Left lung (tissue), 10 donors: ENCODE results near the gene CD6. TPM values are rescaled to one million over a fixed set of nuclear protein-coding genes. Genes with fewer than 3 reads are reported as not detected.

Experiments
- ATAC-seq: fragments of 200-7000 bp; cut with Tn5 transposase; one replicate; pipeline ENCODE4 v1.9.1; 2020; ENCODE audit warnings: moderate library complexity
- DNase-seq, 4 donors: peaks; one replicate each; pipeline ENCODE4 v3.0.0-alpha.2; 2013 to 2020
- H3K27ac ChIP-seq, 2 donors: fragments of 200-600 bp; sonication (generic) in 1 of 2; one replicate each; pipeline versions ENCODE4 v1.5.0 to v1.8.0; 2020 to 2021
- H3K27me3 ChIP-seq, 2 donors: fragments of 200-600 bp; sonication (generic) in 1 of 2; one replicate each; pipeline versions ENCODE4 v1.5.0 to v1.8.0; 2020 to 2021
- H3K36me3 ChIP-seq, 2 donors: fragments of 200-600 bp; sonication (generic) in 1 of 2; one replicate each; pipeline versions ENCODE4 v1.5.0 to v1.8.0; 2020 to 2021
- H3K4me1 ChIP-seq, 2 donors: fragments of 200-600 bp; one replicate each; pipeline ENCODE4 v1.8.0; 2021
- H3K4me3 ChIP-seq, 2 donors: fragments of 200-600 bp; sonication (generic) in 1 of 2; one replicate each; pipeline versions ENCODE4 v1.5.0 to v1.8.0; 2020 to 2021; ENCODE audit warnings: mild to moderate bottlenecking in 1 of 2
- H3K9me3 ChIP-seq, 2 donors: fragments of 200-600 bp; sonication (generic) in 1 of 2; one replicate each; pipeline versions ENCODE4 v1.5.0 to v1.8.0; 2020 to 2021
- intact Hi-C, 2 donors: fragments of 100-400 bp; cut with DNase I; formaldehyde crosslinking; loops; one replicate each; pipeline versions ENCODE4 v1.11.2 to v1.14.2; 2022
- polyA plus RNA-seq, 6 donors: library from polyadenylated mRNA; unstranded; fragments of 120-200 nt; gene quantifications; one replicate each; pipeline ENCODE4 v1.2.1, GENCODE V29; 2013; ENCODE audit not compliant: insufficient read length in 6 of 6
- total RNA-seq, 2 donors: library from RNA; stranded (reverse); fragmentation: NEBNext Ultra II Directional; extraction: Animal tissue kit (Norgen Biotek cat#: 25700); gene quantifications; one replicate each; pipeline ENCODE4 v1.2.1, GENCODE V29; 2021
- TF ChIP-seq, protein P1 (sequence below), 2 donors: fragments of 200-600 bp; sonication (generic) in 1 of 2; IDR thresholded peaks; one replicate each; pipeline versions ENCODE4 v1.5.0 to v1.8.0; 2021; ENCODE audit warnings: antibody characterized with exemption in 2 of 2
- donor health status: DM: no; HTN: yes; CAD: no.
- donor health status: DM: no; HTN: no; CAD: no.

Gene CD6
- total and polyA plus RNA-seq, 8 donors: 0.66 to 6.3 (median 1.7) TPM

DNA sequence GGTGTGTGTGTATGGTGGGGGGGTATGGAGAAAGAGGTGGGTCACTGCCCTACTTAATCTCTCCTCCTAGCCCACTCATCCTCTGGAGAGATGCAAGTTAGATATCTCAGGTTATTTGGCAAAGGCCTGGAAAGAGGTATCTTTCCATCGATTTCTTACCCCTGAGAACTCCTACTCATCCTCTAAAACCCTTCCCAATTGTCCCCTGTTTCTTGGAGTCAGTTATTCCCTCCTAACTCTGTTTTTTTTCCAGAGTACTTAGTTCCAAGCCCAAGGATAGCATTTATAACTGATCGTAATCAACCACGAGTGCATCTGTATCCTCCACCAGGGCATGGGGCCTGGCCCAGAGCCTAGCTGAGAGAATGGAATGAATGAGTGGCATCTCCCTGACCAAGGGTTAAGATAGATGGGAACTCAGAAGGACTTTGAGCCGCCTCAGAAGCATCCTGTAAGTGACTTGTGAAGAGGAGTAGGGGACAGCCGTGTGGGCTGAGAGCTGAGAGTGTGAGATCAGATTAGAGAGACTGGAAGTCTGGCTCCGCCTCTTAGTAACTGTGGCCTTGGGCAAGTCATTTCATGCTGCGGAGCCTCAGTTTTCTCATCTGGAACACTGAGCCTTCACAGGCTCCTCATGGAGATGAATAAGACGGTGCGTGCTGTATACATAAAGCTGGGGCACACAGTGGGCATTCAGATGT is 16.2 kb downstream of the CD6 start:
- Histone ChIP-seq H3K27ac (no peak overlapping the region), H3K9me3 (no peaks in the 10 kb centered on the region), H3K27me3 (peaks cover 0 to 25% of the 10 kb centered on the region in 2 donors), H3K4me1 (no peaks in the 10 kb centered on the region), H3K4me3 (no peak overlapping the region), H3K36me3 (no peaks in the 10 kb centered on the region)
- TF ChIP-seq, protein P1, sequence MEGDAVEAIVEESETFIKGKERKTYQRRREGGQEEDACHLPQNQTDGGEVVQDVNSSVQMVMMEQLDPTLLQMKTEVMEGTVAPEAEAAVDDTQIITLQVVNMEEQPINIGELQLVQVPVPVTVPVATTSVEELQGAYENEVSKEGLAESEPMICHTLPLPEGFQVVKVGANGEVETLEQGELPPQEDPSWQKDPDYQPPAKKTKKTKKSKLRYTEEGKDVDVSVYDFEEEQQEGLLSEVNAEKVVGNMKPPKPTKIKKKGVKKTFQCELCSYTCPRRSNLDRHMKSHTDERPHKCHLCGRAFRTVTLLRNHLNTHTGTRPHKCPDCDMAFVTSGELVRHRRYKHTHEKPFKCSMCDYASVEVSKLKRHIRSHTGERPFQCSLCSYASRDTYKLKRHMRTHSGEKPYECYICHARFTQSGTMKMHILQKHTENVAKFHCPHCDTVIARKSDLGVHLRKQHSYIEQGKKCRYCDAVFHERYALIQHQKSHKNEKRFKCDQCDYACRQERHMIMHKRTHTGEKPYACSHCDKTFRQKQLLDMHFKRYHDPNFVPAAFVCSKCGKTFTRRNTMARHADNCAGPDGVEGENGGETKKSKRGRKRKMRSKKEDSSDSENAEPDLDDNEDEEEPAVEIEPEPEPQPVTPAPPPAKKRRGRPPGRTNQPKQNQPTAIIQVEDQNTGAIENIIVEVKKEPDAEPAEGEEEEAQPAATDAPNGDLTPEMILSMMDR (IDR thresholded peaks at IDR 0.05): no peak
- ATAC-seq (no peak), DNase-seq (no peak)
- intact Hi-C loops: no loop called here

DNA sequence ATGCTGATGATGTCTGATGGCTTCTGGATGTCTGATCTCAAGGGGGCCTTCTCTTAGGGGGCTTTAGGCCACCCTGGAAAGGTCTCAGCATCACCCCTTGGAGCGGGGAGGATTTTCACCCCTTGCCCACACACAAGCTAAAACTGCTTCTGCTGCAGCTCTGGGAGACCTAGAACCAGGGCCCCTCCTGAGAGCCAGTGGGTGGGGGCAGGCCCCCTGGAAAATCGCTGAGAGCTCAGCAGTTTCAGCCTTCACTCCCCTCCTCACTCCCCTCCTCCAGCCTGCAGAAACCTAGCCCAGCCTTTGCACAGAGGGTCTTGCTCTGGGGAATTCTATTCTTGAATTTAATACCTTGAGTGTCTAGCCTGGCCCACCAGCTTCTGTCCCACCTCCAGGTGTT is 17.2 kb downstream of the CD6 start:
- H3K9me3 ChIP-seq: no peaks in the 10 kb centered on the region
- H3K27ac ChIP-seq: no peak overlapping the region
- no peaks in the 10 kb centered on the region for H3K4me1 ChIP-seq
- no peaks in the 10 kb centered on the region for H3K36me3 ChIP-seq
- intact Hi-C loops: no loop called here
- no peak overlapping the region for H3K4me3 ChIP-seq
- H3K27me3 ChIP-seq: peaks cover 0 to 35% of the 10 kb centered on the region in 2 donors
- ATAC-seq (no peak), DNase-seq (no peak)
- TF ChIP-seq, protein P1 (IDR thresholded peaks at IDR 0.05): no peak

DNA sequence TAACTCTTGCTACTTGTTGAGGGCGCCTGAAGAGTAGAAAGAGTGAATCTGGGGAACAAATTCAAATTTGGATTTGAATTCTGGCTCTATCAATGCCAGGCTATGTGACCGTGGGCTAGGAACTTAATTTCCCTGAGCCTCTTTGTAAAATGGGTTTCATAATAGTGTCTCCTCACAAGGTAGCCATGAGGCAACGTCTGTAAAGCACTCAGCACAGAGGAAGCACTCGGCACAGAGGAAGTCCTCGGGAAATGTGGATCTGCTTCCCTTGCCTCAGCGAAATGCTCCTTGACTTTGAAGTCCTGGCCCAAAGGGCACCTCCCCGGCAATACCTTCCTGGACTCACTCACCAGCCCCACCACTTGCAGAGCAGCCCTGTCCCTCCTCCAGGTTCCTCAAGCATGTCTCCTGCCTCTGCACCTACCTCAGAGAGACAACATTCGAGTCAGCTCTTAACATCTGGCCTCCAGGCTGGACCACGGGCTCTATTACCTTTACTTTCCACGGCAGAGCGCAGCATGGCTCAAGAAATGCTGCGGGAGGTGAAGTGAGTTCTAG is 17.7 kb downstream of the CD6 start:
- TF ChIP-seq, protein P1 (IDR thresholded peaks at IDR 0.05): no peak
- H3K9me3 ChIP-seq: no peaks in the 10 kb centered on the region
- no peak for DNase-seq

DNA sequence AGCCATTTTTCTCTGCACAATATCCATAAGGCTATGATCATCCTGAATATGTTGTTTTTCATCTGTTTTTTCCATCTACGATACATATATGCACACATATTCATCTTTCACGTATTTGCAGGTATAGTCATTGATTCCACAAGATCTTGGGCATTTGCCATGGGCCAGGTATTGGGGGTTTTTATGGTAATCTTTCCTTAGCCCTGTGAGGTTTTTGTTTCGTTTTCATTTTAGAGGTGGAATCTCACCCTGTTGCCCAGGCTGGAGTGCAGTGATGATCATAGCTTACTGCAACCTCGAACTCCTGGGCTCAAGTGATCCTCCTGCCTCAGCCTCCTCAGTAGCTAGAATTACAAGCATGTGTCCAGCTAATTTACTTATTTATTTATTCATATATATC is 20.0 kb downstream of the CD6 start:
- no peaks in the 10 kb centered on the region for H3K36me3 ChIP-seq
- peaks cover 0 to 49% of the 10 kb centered on the region in 2 donors for H3K27me3 ChIP-seq
- DNase-seq: no peak
- no peak overlapping the region for H3K27ac ChIP-seq
- TF ChIP-seq, protein P1 (IDR thresholded peaks at IDR 0.05): no peak
- peaks cover 0 to 13% of the 10 kb centered on the region in 2 donors for H3K4me1 ChIP-seq
- no peak for ATAC-seq
- intact Hi-C loops: no loop called here
- no peaks in the 10 kb centered on the region for H3K9me3 ChIP-seq
- no peak overlapping the region for H3K4me3 ChIP-seq

More for the DNA sequence above, 17.7 kb downstream of the CD6 start:
- peak; percentile 12 for ATAC-seq
- H3K4me3 ChIP-seq: no peak overlapping the region
- intact Hi-C loops: no loop called here
- H3K4me1 ChIP-seq: no peaks in the 10 kb centered on the region
- no peaks in the 10 kb centered on the region for H3K36me3 ChIP-seq
- H3K27me3 ChIP-seq: peaks cover 0 to 40% of the 10 kb centered on the region in 2 donors
- no peak overlapping the region for H3K27ac ChIP-seq

DNA sequence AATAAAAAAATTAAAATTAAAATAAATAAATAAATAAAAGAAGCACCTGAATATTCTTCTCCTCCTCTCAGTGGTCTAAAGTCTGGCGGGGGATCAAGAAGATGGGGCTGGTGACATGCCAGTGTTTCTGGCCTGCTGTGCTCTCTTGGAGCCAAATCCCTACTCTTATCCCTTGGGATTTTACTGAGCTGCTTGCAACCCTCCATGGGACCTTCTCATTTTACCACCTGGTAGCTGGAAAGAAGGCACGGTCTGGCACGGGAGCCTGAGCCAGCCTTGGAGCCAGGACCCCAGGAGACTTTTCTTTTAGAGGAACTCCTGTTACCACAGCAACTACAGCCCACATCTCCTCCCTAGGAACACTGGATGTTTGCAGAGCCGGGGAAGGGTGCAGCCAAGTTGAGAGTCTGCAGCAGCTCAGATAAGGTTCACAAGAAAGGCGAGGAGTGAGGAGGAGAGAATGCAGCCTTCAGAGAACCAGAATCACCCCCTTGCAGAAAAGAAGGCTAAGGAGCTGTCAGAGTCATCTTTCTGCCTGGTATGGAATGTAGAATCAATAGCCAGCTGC is 21.4 kb downstream of the CD6 start:
- TF ChIP-seq, protein P1 (IDR thresholded peaks at IDR 0.05): no peak
- no peak overlapping the region for H3K27ac ChIP-seq
- intact Hi-C loops: no loop called here
- H3K4me1 ChIP-seq: peaks cover 0 to 17% of the 10 kb centered on the region in 2 donors
- ATAC-seq (no peak), DNase-seq (peak in 2 of 4 donors; percentile 28 to 49)
- H3K9me3 ChIP-seq: no peaks in the 10 kb centered on the region
- no peak overlapping the region for H3K4me3 ChIP-seq
- H3K27me3 ChIP-seq: peaks cover 0 to 49% of the 10 kb centered on the region in 2 donors
- H3K36me3 ChIP-seq: no peaks in the 10 kb centered on the region
